DMS53 treated with DMSO at 0.1 percent for 48 hours (cell line): ENCODE results near the gene PFKFB3.
"Not testable (repeated sequence)": the region's sequence is repeated elsewhere in the genome, so short reads cannot be mapped to it uniquely, and the experiment has no call there.

ENCODE experiments used
- DNase-seq: peaks from one replicate; lab custom pipeline; 2025; ENCODE audit not compliant: unreplicated experiment; lab: John Stamatoyannopoulos, UW

The PFKFB3 gene

GRCh38 chr10:6177880-6178281 lies 24.9 kb upstream of the PFKFB3 start:
- DNase-seq: no peak

DNA sequence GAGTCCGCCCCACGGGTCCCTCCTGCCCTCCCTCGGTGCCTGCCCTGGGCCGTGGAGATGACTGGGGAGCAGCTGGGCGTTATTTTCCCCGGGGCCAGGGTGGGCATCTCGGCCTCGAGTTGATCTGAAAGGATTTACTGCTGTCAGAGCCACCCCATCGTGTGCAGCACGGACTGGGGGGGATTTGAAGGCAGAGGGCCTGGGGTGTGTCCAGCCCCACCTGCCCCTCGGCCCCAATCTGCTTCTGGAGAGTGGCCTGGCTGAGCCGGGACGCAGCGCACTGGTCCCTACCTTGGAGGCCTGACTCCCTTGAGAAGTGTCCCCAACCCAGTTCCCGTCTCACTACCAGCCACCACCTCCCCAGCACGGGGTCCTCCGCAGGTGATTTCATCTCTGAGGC lies 24.2 kb upstream of the PFKFB3 start:
- no peak for DNase-seq

DNA sequence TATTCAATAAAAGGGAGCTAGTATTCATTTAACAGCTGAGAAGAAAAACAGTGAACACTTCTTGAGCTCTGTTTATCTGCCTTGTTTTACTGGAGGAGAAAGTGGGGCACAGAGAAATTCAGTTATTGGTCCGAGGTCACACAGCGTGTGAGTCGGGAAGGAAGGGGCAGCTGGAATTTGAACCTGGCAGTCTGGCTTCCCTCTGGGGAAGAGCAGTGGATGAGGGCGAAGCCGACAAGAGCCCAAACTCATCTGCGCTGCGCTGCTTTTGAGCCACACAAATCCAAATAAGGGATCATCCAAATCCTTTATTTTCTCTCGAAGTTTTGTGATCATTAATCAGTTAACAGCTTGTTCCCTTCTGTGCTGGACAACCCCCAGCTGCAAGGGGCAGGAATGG lies 23.7 kb upstream of the PFKFB3 start:
- DNase-seq: no peak

DNA sequence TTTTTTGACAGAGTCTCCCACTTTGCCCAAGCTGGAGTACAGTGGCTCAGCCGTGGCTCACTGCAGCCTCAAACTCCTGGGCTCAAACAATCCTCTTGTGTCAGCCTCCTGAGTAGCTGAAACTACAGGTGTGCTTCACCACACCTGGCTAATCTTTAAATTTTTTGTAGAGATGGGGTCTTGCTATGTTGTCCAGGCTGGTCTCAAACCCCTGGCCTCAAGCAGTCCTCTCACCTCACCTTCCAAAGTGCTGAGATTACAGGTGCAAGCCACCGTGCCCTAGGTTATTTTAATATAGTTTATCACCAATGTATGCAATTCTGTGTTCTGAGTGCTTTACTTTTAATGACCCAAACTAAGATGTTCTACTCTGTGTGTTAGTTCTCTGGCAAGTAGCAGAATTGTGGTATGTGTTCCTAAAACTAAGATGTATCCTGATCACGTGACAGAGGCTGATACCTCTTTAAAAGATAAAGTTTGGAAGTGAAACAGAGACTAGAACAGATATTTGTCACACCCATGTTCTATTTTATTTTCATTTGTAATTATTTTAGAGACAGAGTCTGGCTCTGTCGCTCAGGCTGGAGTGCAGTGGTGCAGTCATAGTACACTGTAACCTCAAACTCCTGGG lies 22.1 kb upstream of the PFKFB3 start:
- no peak for DNase-seq

DNA sequence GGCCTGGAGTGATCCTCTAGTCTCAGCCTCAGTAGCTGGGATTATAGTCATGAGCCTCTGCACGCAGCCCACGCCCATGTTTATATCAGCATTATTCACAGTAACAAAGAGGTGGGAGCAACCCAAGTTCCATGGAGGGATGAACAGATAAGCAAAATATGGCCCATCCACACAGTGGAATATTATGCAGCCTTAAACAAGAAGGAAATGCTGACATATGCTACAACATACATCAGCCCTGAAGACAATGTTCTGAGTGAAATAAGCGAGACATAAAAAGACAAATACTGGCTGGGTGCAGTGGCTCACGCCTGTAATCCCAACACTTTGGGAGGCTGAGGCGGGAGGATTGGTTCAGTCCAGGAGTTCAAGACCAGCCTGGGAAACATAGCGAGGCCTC lies 21.5 kb upstream of the PFKFB3 start:
- no peak for DNase-seq

DNA sequence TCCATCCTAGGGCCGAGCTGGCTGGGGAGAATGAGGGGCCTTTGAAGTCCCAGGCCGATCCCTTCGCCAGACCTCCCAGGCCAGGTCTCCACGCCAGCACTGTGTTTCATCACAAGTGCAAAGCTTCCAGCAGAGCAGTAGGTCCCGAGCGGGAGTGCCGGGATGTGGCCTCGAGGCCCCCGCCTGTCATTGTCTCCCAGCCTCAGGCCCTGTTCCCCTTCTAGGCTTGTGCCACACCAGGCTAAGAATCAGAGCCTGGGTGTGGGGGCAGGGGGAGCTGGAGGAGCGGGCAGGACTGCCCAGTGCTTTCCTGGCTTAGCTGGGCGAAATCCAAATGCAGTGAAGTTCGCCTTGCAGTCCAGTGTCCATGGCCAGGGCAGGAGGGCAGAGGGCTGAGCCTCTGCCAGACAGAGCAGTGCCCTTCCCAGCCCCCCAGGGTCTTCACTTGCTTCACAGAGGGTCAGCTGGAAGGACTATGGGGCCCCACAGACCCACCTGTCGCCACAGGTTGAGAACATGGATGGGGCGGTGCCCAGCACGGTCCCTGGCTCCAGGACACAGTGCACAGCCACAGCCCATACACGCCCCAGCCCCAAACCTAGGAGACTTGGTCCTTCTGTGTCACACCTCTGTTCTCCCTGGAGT lies 20.2 kb upstream of the PFKFB3 start:
- no peak for DNase-seq

DNA sequence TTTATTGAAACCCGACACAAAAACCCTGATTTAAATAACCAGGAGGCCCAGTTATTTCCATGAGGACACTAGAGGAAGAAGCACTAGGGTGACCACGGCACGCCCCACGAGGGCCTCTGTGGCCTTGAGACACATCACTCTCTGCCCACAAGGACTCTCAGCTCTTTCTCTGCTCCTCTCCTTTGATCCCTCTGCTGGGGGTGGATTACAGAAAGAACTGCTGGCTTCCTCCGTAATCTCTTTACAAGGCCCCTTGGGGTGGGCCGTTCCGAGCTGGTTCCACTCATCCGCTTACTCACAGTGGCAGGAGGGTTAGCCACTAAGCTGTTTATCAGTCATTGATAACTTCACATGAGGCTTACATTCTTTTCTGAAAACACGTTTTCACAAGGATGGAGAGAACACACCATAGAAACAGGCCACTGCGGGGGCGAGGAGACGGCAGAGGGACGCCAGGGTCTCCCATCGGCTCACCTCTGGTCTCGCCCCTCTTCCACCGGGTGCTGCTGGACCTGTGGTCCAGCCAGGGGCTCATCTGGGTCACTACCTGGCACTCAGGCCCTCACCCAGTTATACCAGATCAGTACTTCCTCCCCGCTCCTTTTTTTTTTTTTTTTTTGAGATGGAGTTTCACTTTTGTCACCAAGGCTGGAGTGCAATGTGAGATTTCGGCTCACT lies 17.6 kb upstream of the PFKFB3 start:
- no peak for DNase-seq

DNA sequence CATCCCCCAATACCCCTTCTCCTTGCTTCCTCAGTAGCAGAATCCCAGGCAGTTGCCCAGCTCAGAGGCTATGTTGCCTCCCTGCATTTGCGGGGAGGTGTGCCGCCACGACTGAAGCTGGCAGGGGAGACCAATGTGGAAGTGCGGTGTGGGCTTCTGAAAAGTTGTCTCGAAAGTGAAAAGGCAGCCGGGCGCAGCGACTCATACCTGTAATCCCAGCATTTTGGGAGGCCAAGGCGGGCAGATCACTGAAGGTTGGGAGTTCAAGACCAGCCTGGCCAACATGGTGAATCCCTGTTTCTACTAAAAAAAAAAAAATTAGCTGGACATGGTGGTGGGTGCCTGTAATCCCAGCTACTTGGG lies 15.9 kb upstream of the PFKFB3 start:
- no peak for DNase-seq

GRCh38 chr10:6187278-6187677 lies 15.5 kb upstream of the PFKFB3 start:
- no peak for DNase-seq

- DNase-seq: not testable (repeated sequence)
These were observed 12.7 kb upstream of the PFKFB3 start for GRCh38 chr10:6190033-6190432.

- DNase-seq: no peak
These were observed 11.6 kb upstream of the PFKFB3 start for GRCh38 chr10:6191147-6191546.

DNA sequence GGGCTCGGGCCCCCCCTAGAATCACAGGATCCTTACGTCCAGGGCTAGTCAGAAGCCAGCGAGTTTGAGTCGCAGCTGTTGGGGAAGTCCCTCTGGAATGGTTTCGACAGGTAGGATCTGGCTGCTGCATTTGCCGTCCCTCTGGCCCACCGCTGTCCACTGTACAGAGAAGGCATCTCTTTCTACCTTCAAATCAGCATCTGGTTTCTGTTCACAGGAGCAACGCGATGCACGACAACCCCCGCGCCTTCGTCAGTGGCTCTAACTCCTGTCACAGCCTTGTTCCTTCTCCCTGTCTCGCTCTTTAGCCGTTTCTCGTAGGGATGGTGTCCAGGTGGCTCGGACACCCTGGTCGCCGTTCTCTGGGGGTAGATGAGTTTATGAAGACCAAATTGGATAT lies 11.2 kb upstream of the PFKFB3 start:
- DNase-seq: no peak

DNA sequence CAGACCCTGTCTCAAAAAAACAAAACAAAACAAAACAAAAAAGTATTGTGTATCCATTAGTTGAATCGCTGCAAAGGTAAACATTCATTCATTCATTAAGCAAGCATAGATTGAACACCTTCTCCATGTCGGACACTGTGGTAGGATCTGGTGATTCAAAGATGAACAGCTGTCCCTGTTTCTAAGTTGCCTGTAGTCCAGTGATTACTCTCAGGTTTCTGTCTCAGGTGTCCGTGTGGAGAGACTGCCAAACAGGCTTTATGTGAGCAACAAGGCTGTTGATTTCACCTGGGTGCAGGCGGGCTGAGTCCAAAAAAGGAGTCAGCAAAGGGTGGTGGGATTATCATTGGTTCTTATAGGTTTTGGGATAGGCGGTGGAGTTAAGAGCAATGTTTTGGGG lies 9.4 kb upstream of the PFKFB3 start:
- not testable (repeated sequence) for DNase-seq

DNA sequence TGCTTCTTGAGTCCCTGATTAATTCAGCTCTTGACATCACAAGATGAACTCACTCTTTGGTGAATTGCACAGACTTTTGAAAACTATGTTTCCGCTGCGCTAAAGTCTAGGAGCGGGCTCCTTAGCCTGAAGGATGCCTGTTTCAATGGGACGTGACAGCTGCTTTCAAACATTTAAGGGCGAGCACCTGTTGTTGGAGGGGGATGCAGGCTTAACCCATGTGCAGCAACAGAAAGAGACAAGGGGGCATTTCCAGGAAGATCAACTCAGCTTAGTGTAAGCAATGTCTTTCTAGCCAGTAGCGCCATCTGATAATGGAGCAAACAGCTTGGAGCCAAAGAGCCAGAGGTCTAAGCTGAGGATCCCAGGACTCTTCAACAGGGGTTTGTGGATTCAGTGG lies 8.4 kb upstream of the PFKFB3 start:
- DNase-seq: no peak

GRCh38 chr10:6195376-6195775 lies 7.4 kb upstream of the PFKFB3 start:
- DNase-seq: no peak

DNA sequence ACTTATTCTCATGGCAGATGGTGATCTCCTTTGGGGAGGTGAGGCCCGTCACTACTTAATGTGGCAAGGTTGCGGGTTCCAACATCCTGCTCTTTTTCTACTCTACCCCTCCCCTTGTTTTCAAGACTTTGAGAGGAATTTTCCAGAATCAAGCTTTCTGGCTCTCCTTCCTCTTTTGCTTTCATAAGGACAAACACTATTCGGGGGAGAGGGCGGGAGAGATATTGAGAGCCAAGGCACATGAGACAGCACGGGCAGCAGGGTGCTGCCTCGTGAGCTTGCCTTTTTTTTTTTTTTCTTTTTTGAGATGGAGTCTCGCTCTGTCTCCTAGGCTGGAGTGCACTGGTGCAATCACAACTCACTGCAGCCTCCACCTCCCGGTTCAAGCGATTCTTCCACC lies 6.9 kb upstream of the PFKFB3 start:
- no peak for DNase-seq

DNA sequence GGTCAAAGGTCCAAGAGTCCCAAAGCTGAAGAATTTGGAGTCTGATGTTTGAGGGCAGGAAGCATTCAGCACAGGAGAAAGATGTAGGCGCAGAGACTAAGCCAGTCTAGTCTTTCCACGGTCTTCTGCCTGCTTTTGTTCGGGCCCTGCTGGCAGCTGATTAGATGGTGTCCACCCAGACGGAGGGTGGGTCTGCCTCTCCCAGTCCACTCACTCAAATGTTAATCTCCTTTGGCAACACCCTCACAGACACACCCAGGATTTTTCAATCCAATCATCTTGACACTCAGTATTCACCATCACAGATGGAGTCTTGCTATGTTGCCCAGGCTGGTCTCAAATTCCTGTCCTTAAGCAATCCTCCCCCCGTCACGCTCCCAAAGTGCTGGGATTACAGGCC lies 6.2 kb upstream of the PFKFB3 start:
- not testable (repeated sequence) for DNase-seq

GRCh38 chr10:6197321-6197720 lies 5.4 kb upstream of the PFKFB3 start:
- DNase-seq: no peak

DNA sequence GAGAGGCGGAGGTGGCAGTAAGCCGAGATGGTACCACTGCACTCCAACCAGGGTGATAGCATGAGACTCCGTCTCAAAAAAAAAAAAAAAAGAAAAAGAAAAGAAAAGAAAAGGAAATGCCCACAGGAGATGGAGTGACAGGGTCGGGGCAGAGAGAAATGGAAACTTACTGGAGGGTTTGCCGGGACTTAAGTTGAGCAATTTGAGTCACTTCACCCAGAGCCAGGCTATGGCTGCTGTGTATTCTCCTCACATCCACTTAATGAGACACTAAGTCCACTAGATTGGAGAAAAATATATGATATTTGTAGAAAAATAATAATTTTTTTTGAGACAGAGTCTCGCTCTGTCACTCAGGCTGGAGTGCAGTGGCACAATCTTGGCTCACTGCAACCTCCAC lies 4.6 kb upstream of the PFKFB3 start:
- no peak for DNase-seq

DNA sequence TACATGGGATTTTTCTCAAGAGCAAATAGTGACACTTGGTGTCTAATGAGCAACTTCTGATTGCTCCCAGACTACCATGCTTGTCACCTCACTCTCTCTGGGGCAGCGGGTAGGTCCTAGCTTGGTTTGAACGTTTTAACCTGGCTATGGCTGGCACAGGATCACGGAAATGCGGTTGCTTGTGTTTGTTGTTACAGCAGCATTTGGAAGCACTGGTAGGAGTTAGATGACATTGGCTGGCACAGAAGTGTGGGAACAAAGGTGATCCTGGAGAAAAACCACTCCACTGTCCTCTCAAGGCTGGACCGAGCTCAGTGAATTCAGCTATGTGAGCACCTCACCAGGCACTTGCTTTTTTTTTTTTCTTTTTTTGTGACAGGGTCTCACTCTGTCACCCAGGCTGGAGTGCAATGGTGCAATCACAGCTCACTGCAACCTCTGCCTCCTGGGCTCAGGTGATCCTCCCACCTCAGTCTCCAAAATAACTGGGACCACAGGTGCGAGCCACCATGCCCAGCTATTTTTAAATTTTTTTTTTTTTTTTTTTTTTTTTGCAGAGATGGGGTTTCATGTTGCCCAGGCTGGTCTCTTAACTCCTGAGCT lies 3.5 kb upstream of the PFKFB3 start:
- no peak for DNase-seq

DNA sequence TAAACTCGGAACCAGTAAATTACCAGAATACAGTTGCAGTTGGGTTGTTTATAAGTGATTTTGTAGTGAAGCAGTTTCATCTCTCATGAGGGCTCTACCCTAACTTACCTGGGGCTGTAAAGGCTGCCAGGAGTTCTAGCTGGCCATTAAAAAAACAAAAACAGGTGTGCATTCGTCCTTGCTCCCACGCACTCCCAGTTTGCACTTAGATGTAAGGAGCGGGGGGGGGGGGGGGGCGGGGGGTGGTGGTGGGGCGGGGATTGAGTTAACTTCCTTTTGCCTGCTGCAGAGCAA lies 2.3 kb upstream of the PFKFB3 start:
- no peak for DNase-seq

DNA sequence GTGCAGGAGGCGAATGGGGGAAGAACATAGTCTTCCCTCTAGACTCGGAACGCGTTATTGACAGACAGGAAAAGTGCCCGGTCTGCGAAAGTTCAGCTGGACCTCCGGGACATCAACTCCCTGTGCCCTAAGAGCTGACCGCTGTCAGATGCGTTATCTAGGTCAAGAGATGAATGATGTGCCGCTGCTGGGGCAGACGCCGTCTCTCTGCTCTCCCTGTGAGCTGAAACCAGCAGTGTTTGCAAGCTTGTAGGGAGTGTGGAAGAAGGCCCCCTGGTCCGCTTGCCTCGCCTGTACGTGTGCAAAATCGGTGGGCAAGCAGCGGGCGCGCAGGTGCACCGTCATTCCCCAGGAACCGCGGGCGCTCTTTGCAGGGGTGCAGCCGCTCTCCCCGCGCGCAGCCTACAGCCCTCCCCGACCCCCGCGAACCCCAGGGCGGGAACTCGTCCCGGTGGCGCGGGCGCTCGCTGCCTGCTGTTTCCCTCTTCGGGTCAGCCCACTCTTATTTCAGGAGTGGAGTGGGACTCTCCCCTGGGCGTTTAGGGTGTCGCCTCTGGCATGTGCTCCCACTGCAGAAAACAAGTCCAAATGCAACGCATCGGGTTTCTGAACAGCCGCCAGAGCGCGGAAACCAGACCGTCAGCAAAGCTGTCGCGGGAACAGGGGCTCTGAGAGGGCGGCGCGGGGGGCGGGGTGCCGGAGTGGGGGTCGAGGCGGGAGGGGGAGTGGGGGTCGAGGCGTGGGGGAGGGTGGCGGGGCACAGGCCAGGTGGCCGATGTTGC lies 1.8 kb upstream of the PFKFB3 start:
- DNase-seq: peak; percentile 24
